HepG2 (cell line): ENCODE data around the gene ZNF71. TPM values are rescaled to one million over a fixed set of nuclear protein-coding genes. Genes with fewer than 3 reads are reported as not detected.

Source experiments
- ATAC-seq: fragments of 200-7000 bp; cut with Tn5 transposase; 3 replicates; pipeline ENCODE4 v1.9.1; 2020; ENCODE audit warnings: mild to moderate bottlenecking, moderate library complexity
- BruUV-seq: library from RNA; stranded (reverse); fragments of 400-500 nt; replicated peaks from 2 replicates; lab custom pipeline; 2021; lab: Mats Ljungman, UMichigan
- CTCF ChIA-PET: fragments of 300-600 bp; formaldehyde crosslinking; extraction: SDS; loops from one replicate; lab custom pipeline; 2021; ENCODE audit warnings: low total read pairs, inconsistent platforms, low intra/inter-chr PET ratio; lab: Yijun Ruan, JAX
- POLR2A ChIA-PET: fragments of 350-600 bp; sonication (Branson Sonifier 250); formaldehyde crosslinking; loops from one replicate; lab custom pipeline; 2020; ENCODE audit warnings: antibody characterized with exemption, inconsistent platforms; lab: Yijun Ruan, JAX
- DNase-seq: peaks from one replicate; pipeline ENCODE4 v3.0.0-alpha.2; 2015; ENCODE audit warnings: low spot score
- FAIRE-seq: peaks from 3 replicates; lab custom pipeline; 2011; peaks lifted over from hg19 to GRCh38; lab: Jason Lieb, UNC
- H2AFZ ChIP-seq: one replicate; pipeline ENCODE4 v1.6.1; 2011; ENCODE audit warnings: low read length, inconsistent platforms
- H3K27ac ChIP-seq: fragments of 300-600 bp; 3 replicates; pipeline ENCODE4 v1.8.0; 2011; ENCODE audit warnings: mixed run types, mild to moderate bottlenecking, mixed read lengths, low read length, inconsistent platforms; ENCODE audit not compliant: insufficient read depth; ENCODE audit errors: extremely low read length
- H3K27me3 ChIP-seq, 2 experiments: fragments of 200-600 bp in 1 of 2; 2 replicates in 1 of 2; 3 replicates in 1 of 2; pipeline versions ENCODE4 v1.6.0 to v1.8.0; 2011; ENCODE audit warnings: low read length in 2 of 2, mild to moderate bottlenecking in 2 of 2, moderate library complexity in 2 of 2, inconsistent platforms in 1 of 2; ENCODE audit not compliant: insufficient read depth in 2 of 2, control insufficient read depth in 1 of 2
- H3K36me3 ChIP-seq, 2 experiments: fragments of 200-600 bp in 1 of 2; replicated peaks in 1 of 2; 2 replicates in 1 of 2; 3 replicates in 1 of 2; pipeline versions ENCODE4 v1.5.1 to v1.8.0; 2011; ENCODE audit warnings: low read length in 2 of 2, inconsistent platforms in 1 of 2; ENCODE audit not compliant: insufficient read depth in 2 of 2, control insufficient read depth in 1 of 2
- H3K4me1 ChIP-seq: 2 replicates; pipeline ENCODE4 v1.5.1; 2012; ENCODE audit warnings: low read length, inconsistent platforms; ENCODE audit not compliant: insufficient read depth
- H3K4me2 ChIP-seq: 2 replicates; pipeline ENCODE4 v1.6.0; 2011; ENCODE audit warnings: low read depth, low read length, inconsistent platforms
- H3K4me3 ChIP-seq, 3 experiments: fragments of 200-600 bp in 1 of 3; sonication (generic), shearing (Covaris generic) in 1 of 3; replicated peaks in 1 of 3; 2 replicates each; pipeline ENCODE4 v1.5.1; 2011 to 2016; ENCODE audit warnings: low read length in 3 of 3, inconsistent platforms in 2 of 3, low read depth in 2 of 3, mild to moderate bottlenecking in 2 of 3, control low read depth in 1 of 3, mixed read lengths in 1 of 3; ENCODE audit not compliant: insufficient read depth in 1 of 3
- H3K79me2 ChIP-seq: one replicate; pipeline ENCODE4 v1.6.1; 2011; ENCODE audit warnings: low read length, inconsistent platforms; ENCODE audit not compliant: insufficient read depth
- H3K9ac ChIP-seq: 2 replicates; pipeline ENCODE4 v1.6.0; 2011; ENCODE audit warnings: mild to moderate bottlenecking, low read depth, low read length, inconsistent platforms; ENCODE audit not compliant: insufficient read depth
- H3K9me3 ChIP-seq: 2 replicates; pipeline ENCODE4 v1.5.1; 2012; ENCODE audit warnings: mild to moderate bottlenecking, low read length
- H4K20me1 ChIP-seq: 2 replicates; pipeline ENCODE4 v1.6.0; 2011; ENCODE audit warnings: inconsistent platforms, mild to moderate bottlenecking, low read length, moderate library complexity; ENCODE audit not compliant: insufficient read depth
- CBFB ChIP-seq: sonication (generic); formaldehyde crosslinking; IDR thresholded peaks from 2 replicates; pipeline ENCODE4 v1.4.0; 2020; ENCODE audit warnings: missing genetic modification reagents
- CREM ChIP-seq, 2 experiments: sonication (generic) in 1 of 2; formaldehyde crosslinking in 1 of 2; IDR thresholded peaks; 2 replicates each; pipeline versions ENCODE4 v1.4.0 to v1.6.1; 2016 to 2020; ENCODE audit warnings: antibody characterized with exemption in 1 of 2, mild to moderate bottlenecking in 1 of 2, missing genetic modification reagents in 1 of 2
- DPF2 ChIP-seq: sonication (generic); formaldehyde crosslinking; IDR thresholded peaks from 2 replicates; pipeline ENCODE4 v1.4.0; 2020; ENCODE audit warnings: mild to moderate bottlenecking, low read depth, missing genetic modification reagents, borderline replicate concordance
- MAFF ChIP-seq: IDR thresholded peaks from 2 replicates; pipeline ENCODE4 v1.6.1; 2011; ENCODE audit warnings: low read depth, low read length, improper control_type of control experiment
- MAFK ChIP-seq, 2 experiments: IDR thresholded peaks in 1 of 2; conservative IDR thresholded peaks in 1 of 2; 2 replicates each; pipeline ENCODE4 v1.6.1; 2011; ENCODE audit warnings: improper control_type of control experiment in 2 of 2, low read length in 2 of 2
- PHF20 ChIP-seq: sonication (generic); formaldehyde crosslinking; IDR thresholded peaks from 2 replicates; pipeline ENCODE4 v1.5.0; 2020; ENCODE audit warnings: mild to moderate bottlenecking, missing genetic modification reagents
- RXRB ChIP-seq: IDR thresholded peaks from 2 replicates; pipeline ENCODE4 v1.6.1; 2016; ENCODE audit warnings: borderline replicate concordance, missing genetic modification reagents, missing compliant biosample characterization
- TCF7 ChIP-seq: sonication (generic); IDR thresholded peaks from 2 replicates; pipeline ENCODE4 v1.6.1; 2016; ENCODE audit warnings: antibody characterized with exemption, low read depth
- TGIF2 ChIP-seq: IDR thresholded peaks from 2 replicates; pipeline ENCODE4 v1.6.1; 2016; ENCODE audit warnings: control low read depth, missing compliant biosample characterization
- ZNF343 ChIP-seq: sonication (generic); formaldehyde crosslinking; IDR thresholded peaks from 2 replicates; pipeline ENCODE4 v1.4.0; 2020; ENCODE audit warnings: mild to moderate bottlenecking, missing genetic modification reagents
- ZNF547 ChIP-seq: sonication (generic); formaldehyde crosslinking; IDR thresholded peaks from 2 replicates; pipeline ENCODE4 v1.5.1; 2020; ENCODE audit warnings: mild to moderate bottlenecking, missing genetic modification reagents
- ZNF605 ChIP-seq: sonication (generic); formaldehyde crosslinking; IDR thresholded peaks from 2 replicates; pipeline ENCODE4 v1.8.0; 2022; ENCODE audit warnings: mild to moderate bottlenecking, missing genetic modification reagents
- ZNF691 ChIP-seq: sonication (generic); formaldehyde crosslinking; IDR thresholded peaks from 2 replicates; pipeline ENCODE4 v1.4.0; 2020; ENCODE audit warnings: missing genetic modification reagents, low read depth, mild to moderate bottlenecking, borderline replicate concordance
- WGBS: methylation state at CpG from one replicate; pipeline ENCODE4 v1.1.6; 2017; ENCODE audit warnings: low lambda C conversion rate; 5-methylcytosine and 5-hydroxymethylcytosine counted together
- in situ Hi-C: cut with HindIII; loops from 2 replicates; pipeline ENCODE4 v1.10.0; 2017; ENCODE audit warnings: low pct_unique_long_range_greater_than_20kb; ENCODE audit not compliant: extremely low pct_ligation_motif_present
- intact Hi-C: fragments of 100-400 bp; cut with micrococcal nuclease; formaldehyde crosslinking; loops from one replicate; pipeline ENCODE4 v1.10.0; 2022; ENCODE audit not compliant: unreplicated experiment
- polyA plus RNA-seq, 8 experiments: library from polyadenylated mRNA; depleted of rRNA in 3 of 8; stranded (reverse) in 7 of 8; unstranded in 1 of 8; fragments of >200 nt; fragmentation: Illumina TruSeq in 4 of 8; extraction: Trizol in 4 of 8; gene quantifications; 2 replicates each; pipeline versions ENCODE4 v1.2.1 to v1.2.3, GENCODE V29; 2011 to 2016; ENCODE audit warnings: low read depth in 4 of 8, missing spikeins in 1 of 8, mixed read lengths in 1 of 8; ENCODE audit not compliant: insufficient read depth in 1 of 8
- total RNA-seq, 5 experiments: library from RNA; depleted of rRNA; stranded (reverse); fragments of >200 nt; fragmentation: Illumina TruSeq; extraction: Trizol; gene quantifications; 2 replicates each; pipeline ENCODE4 v1.2.3, GENCODE V29; 2016; ENCODE audit warnings: low read depth in 1 of 5

The ZNF71 gene
- total and polyA plus RNA-seq, 2 of the 13 experiments (the other 11 are each of a cell fraction or from before 2014, with no cell fraction given): 2.2 to 4.4 TPM

DNA sequence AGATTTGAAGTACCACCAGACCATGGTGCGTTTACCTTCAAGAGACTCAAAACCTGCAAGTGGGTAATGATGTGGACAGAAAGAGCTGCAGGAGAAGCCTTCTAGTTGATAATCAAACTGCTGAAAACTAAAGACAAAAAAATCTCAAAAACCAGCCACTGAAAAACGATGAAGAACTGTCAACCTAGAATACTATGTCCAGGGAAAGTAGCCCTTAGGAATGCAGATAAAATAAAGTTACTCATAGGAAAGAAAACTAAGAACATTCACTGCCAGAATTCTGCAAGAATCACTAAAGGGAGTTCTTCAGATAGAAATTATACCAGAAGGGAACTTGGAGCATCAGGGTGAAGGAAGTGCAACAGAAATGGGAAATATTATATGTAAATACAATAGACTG, 22.5 kb upstream of the ZNF71 start:
- no peaks in the 10 kb centered on the region for H4K20me1 ChIP-seq
- no peaks in the 10 kb centered on the region for H3K4me1 ChIP-seq
- ChIA-PET POLR2A (no interaction called here), CTCF (no interaction called here)
- WGBS: 0% methylated on average over 2 of the region's 2 CpGs
- no peak overlapping the region for H3K9ac ChIP-seq
- no peak overlapping the region for H3K4me2 ChIP-seq
- intact Hi-C loops: no loop called here
- no peak overlapping the region for H3K4me3 ChIP-seq
- DNase-seq (no peak), FAIRE-seq (no peak), ATAC-seq (no peak)
- H3K27me3 ChIP-seq: no peaks in the 10 kb centered on the region; a peak in 1 of 5 replicates
- no peak for TF ChIP-seq ZNF547 (CRISPR knock-in tag)
- TF ChIP-seq DPF2 (CRISPR knock-in tag): no peak
- TF ChIP-seq RXRB: no peak
- TF ChIP-seq ZNF343 (CRISPR knock-in tag): no peak
- no peak for TF ChIP-seq CREM (IDR thresholded peaks at IDR 0.05)
- TF ChIP-seq CREM (CRISPR knock-in tag; IDR thresholded peaks at IDR 0.05): no peak
- TF ChIP-seq TCF7: no peak
- H3K27ac ChIP-seq: no peak overlapping the region
- in situ Hi-C loops: no loop called here
- peaks cover 89% of the 10 kb centered on the region for H3K9me3 ChIP-seq
- H3K36me3 ChIP-seq: no peaks in the 10 kb centered on the region
- no TSS peak for BruUV-seq
- no peaks in the 10 kb centered on the region for H3K79me2 ChIP-seq
- H2AFZ ChIP-seq: no peak overlapping the region

DNA sequence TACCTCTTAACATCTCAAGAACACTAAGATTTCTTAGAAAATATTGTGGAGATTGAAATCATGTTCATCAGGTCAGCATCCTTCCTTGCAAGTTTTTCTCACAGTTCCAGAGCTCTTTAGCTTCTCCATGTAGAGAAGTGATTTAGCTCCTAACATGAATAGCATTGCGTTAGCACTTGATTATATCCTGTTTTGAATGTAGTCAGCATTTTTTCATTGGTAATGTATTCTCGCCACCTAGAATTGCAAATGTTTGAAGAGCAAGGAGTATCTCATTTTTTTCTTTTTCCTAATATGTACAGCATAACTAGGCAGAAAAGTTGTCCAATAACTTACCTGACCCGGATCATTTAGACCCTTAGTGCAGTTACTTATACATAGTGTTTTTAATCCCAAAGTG, 21.2 kb upstream of the ZNF71 start:
- no peak for FAIRE-seq
- H2AFZ ChIP-seq: no peak overlapping the region
- H3K9ac ChIP-seq: no peak overlapping the region
- no peaks in the 10 kb centered on the region for H3K36me3 ChIP-seq
- in situ Hi-C loops: no loop called here
- ATAC-seq: no peak
- CTCF ChIA-PET: no interaction called here
- H3K27ac ChIP-seq: no peak overlapping the region
- no peaks in the 10 kb centered on the region; a peak in 1 of 5 replicates for H3K27me3 ChIP-seq
- POLR2A ChIA-PET: no interaction called here
- no peaks in the 10 kb centered on the region for H3K4me1 ChIP-seq
- H3K79me2 ChIP-seq: no peaks in the 10 kb centered on the region
- H3K4me3 ChIP-seq: no peak overlapping the region
- BruUV-seq: no TSS peak
- WGBS: 25% methylated on average over 3 of the region's 3 CpGs
- no peak for DNase-seq
- intact Hi-C loops: no loop called here
- no peaks in the 10 kb centered on the region for H4K20me1 ChIP-seq
- TF ChIP-seq MAFF (peak; percentile 54; the same call in 1 of the 2 replicates), ZNF605 (CRISPR knock-in tag) (no peak), TGIF2 (CRISPR knock-in tag) (no peak), ZNF691 (no peak), CBFB (CRISPR knock-in tag) (no peak), MAFK (conservative IDR thresholded peaks at IDR 0.05 in 1 of 2, IDR thresholded peaks at IDR 0.05 in 1 of 2; ENCODE audit: low read length in 2 of 2) (peak; percentile 37 to 49; a peak in 2 of 4 replicates), PHF20 (no peak)
- TF ChIP-seq, all 625 proteins: peak for 2
- H3K4me2 ChIP-seq: no peak overlapping the region
- H3K9me3 ChIP-seq: peaks cover 89% of the 10 kb centered on the region
